ENCODE data around the gene GPR156. TPM values are rescaled to one million over a fixed set of nuclear protein-coding genes. Genes with fewer than 3 reads are reported as not detected.

Gene GPR156
- total RNA-seq, 1 experiment from 2014 or later: 2.8 TPM

DNA sequence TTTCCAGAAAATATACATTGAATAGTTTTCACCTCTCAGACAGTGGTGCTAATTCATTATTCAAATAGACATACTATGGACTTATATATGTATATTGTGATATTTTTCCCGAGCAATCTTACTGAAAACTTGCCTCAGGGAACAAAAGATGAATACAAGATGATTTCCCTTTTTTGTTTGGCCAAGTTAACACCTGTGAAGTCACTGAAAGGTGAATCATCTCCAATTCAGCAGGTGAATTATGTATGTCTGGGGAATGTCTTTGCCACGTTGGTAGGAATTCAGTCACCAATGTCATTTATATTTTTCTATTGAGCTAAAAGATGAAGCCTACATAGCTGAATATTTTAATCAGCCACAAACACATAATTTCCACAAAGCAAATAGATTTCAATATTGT lies 88.2 kb downstream of the GPR156 start:
- POLR2A ChIA-PET (ENCODE audit: unreplicated experiment): interaction anchor here (0.6 to 0.7 kb wide), 3 partner anchors 101 to 1717 kb away, joined by 3 to 9 read pairs (median 4); no protein-coding TSS in a partner anchor
- no TSS peak for BruUV-seq (replicated peaks)
- intact Hi-C loops (cut with micrococcal nuclease; ENCODE audit: unreplicated experiment): loop anchor here (5.0 kb wide), 1 partner anchor 305 kb away; no protein-coding TSS in a partner anchor
- Histone ChIP-seq H3K4me3 (no peak overlapping the region), H3K4me1 (replicated peaks; ENCODE audit: insufficient read depth) (peaks cover 28% of the 10 kb centered on the region), H2AFZ (no peak overlapping the region), H3K9me3 (ENCODE audit: insufficient read depth, low read depth) (no peaks in the 10 kb centered on the region; the same call in 1 of the 2 replicates), H3K27ac (peak overlapping the region; percentile 26), H3K79me2 (ENCODE audit: low read depth) (no peaks in the 10 kb centered on the region), H4K20me1 (ENCODE audit: insufficient read depth) (no peaks in the 10 kb centered on the region), H3K27me3 (ENCODE audit: insufficient read depth, low read depth) (no peaks in the 10 kb centered on the region), H3K36me3 (ENCODE audit: low read depth) (no peaks in the 10 kb centered on the region), H3F3A (ENCODE audit: insufficient read depth, low read depth) (peaks cover 17% of the 10 kb centered on the region), H3K9me2 (ENCODE audit: insufficient read depth) (no peaks in the 10 kb centered on the region), H3K4me2 (peak overlapping the region; percentile 27)
- TF ChIP-seq, protein P1, sequence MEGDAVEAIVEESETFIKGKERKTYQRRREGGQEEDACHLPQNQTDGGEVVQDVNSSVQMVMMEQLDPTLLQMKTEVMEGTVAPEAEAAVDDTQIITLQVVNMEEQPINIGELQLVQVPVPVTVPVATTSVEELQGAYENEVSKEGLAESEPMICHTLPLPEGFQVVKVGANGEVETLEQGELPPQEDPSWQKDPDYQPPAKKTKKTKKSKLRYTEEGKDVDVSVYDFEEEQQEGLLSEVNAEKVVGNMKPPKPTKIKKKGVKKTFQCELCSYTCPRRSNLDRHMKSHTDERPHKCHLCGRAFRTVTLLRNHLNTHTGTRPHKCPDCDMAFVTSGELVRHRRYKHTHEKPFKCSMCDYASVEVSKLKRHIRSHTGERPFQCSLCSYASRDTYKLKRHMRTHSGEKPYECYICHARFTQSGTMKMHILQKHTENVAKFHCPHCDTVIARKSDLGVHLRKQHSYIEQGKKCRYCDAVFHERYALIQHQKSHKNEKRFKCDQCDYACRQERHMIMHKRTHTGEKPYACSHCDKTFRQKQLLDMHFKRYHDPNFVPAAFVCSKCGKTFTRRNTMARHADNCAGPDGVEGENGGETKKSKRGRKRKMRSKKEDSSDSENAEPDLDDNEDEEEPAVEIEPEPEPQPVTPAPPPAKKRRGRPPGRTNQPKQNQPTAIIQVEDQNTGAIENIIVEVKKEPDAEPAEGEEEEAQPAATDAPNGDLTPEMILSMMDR (conservative IDR thresholded peaks at IDR 0.05): no peak
- TF ChIP-seq EZH2 (IDR thresholded peaks at IDR 0.05; ENCODE audit: low read depth): no peak
- CTCF ChIA-PET: interaction anchor here (0.6 kb wide), 1 partner anchor 1247 kb away, joined by 14 read pairs; no protein-coding TSS in a partner anchor
- DNase-seq: peak in 1 of 2 experiments; percentile 69

DNA sequence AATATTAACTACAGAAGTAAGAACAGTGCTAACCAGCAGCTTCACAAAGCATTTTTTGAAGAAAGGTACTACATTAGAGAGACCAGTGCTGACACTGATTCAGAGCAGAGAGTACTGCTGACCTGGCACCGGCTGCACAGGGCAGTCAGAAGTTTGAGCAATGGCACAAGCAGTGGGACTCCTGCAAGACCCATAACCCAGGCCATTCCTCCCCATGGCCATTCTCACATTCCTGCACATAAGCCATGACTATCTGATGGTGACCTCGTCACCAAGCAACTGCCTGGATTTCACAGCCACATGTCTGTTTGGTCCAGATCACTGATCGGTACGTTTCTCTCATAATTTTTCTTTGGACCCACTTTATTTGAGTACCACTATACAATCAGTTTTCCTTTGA lies 88.7 kb downstream of the GPR156 start:
- no TSS peak for BruUV-seq (replicated peaks)
- intact Hi-C loops (cut with micrococcal nuclease; ENCODE audit: unreplicated experiment): loop anchor here (5.0 kb wide), 1 partner anchor 304 kb away; no protein-coding TSS in a partner anchor
- POLR2A ChIA-PET (ENCODE audit: unreplicated experiment): interaction anchor here (0.6 to 0.7 kb wide), 2 partner anchors 101 to 1717 kb away, joined by 7 to 9 read pairs; no protein-coding TSS in a partner anchor

DNA sequence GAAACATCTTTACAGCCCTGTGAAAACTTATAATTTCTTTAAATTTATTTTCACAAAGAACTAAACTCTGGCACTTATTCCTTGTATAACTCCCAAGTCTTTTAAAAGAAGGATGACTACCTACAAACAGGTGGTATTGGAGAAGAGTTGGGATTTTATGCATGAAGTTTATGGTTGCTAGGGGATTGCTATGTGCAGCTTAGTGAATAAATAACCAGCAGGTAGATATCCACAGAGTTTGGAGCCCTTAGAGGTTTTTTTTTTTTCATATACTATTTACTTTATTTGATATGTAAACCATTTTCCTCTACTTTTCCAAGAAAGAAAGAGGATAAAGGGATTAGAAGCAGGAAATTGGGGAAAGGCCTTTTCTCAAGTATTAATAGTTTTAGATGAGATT lies 91.5 kb downstream of the GPR156 start:
- ChIA-PET POLR2A (ENCODE audit: unreplicated experiment) (no interaction called here), CTCF (no interaction called here)
- BruUV-seq (replicated peaks): no TSS peak
- intact Hi-C loops (cut with micrococcal nuclease; ENCODE audit: unreplicated experiment): no loop called here
- H3K9me2 ChIP-seq (ENCODE audit: insufficient read depth): no peaks in the 10 kb centered on the region
- peaks cover 28% of the 10 kb centered on the region for H3K4me1 ChIP-seq (replicated peaks; ENCODE audit: insufficient read depth)
- H3K27me3 ChIP-seq (ENCODE audit: insufficient read depth, low read depth): no peaks in the 10 kb centered on the region
- TF ChIP-seq, protein P1 (conservative IDR thresholded peaks at IDR 0.05): no peak
- TF ChIP-seq EZH2 (IDR thresholded peaks at IDR 0.05; ENCODE audit: low read depth): no peak
- no peak overlapping the region for H2AFZ ChIP-seq
- DNase-seq: no peak
- H3K4me3 ChIP-seq: no peak overlapping the region
- H4K20me1 ChIP-seq (ENCODE audit: insufficient read depth): no peaks in the 10 kb centered on the region
- no peaks in the 10 kb centered on the region; the same call in 1 of the 2 replicates for H3K9me3 ChIP-seq (ENCODE audit: insufficient read depth, low read depth)
- H3F3A ChIP-seq (ENCODE audit: insufficient read depth, low read depth): peaks cover 17% of the 10 kb centered on the region
- H3K36me3 ChIP-seq (ENCODE audit: low read depth): no peaks in the 10 kb centered on the region
- no peak overlapping the region for H3K4me2 ChIP-seq
- H3K27ac ChIP-seq: no peak overlapping the region
- H3K79me2 ChIP-seq (ENCODE audit: low read depth): no peaks in the 10 kb centered on the region

More for the DNA sequence above, 88.7 kb downstream of the GPR156 start:
- H3K9me3 ChIP-seq (ENCODE audit: insufficient read depth, low read depth): no peaks in the 10 kb centered on the region; the same call in 1 of the 2 replicates
- H3K36me3 ChIP-seq (ENCODE audit: low read depth): no peaks in the 10 kb centered on the region
- H3K9me2 ChIP-seq (ENCODE audit: insufficient read depth): no peaks in the 10 kb centered on the region
- no peaks in the 10 kb centered on the region for H3K27me3 ChIP-seq (ENCODE audit: insufficient read depth, low read depth)
- CTCF ChIA-PET: interaction anchor here (0.6 kb wide), 1 partner anchor 1247 kb away, joined by 14 read pairs; no protein-coding TSS in a partner anchor
- peaks cover 28% of the 10 kb centered on the region for H3K4me1 ChIP-seq (replicated peaks; ENCODE audit: insufficient read depth)
- TF ChIP-seq, protein P1 (conservative IDR thresholded peaks at IDR 0.05): no peak
- no peak for TF ChIP-seq EZH2 (IDR thresholded peaks at IDR 0.05; ENCODE audit: low read depth)
- H3F3A ChIP-seq (ENCODE audit: insufficient read depth, low read depth): peaks cover 17% of the 10 kb centered on the region
- H3K4me3 ChIP-seq: no peak overlapping the region
- no peak for DNase-seq
- H4K20me1 ChIP-seq (ENCODE audit: insufficient read depth): no peaks in the 10 kb centered on the region
- H3K4me2 ChIP-seq: peak overlapping the region; percentile 27
- H3K79me2 ChIP-seq (ENCODE audit: low read depth): no peaks in the 10 kb centered on the region
- peak overlapping the region; percentile 45; the same call in 1 of the 2 replicates for H2AFZ ChIP-seq
- peak overlapping the region; percentile 26 for H3K27ac ChIP-seq

Measured in PC-9 (cell line).